GM21367 (cell line): ENCODE measurements around the gene PPP4R4.
"Not testable (repeated sequence)": the region's sequence is repeated elsewhere in the genome, so short reads cannot be mapped to it uniquely, and the experiment has no call there.

Experiments used
- ATAC-seq: cut with Tn5 transposase; IDR thresholded peaks from one replicate; pipeline ENCODE4 v1.9.1; 2021; ENCODE audit not compliant: unreplicated experiment

Gene PPP4R4

DNA sequence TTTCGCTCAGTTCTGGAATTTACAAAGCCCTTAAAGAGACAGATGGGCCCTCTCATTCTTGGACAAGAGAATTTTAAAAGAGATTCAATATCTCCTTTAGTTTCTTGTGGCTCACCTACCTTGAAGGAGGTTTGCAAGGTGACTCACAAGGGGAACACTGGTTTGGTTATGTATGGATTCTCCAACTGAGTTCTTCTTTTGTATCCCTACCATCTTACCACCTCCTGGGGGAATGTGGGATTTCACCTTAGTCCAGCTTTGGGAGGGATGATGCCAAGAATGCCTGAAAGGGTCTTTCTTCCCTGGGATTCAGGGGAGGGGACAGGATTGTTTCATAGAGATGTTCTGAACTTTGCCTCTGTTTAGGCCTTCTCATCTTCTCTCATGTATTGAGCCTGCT lies 3.7 kb downstream of the PPP4R4 start:
- no peak for ATAC-seq

DNA sequence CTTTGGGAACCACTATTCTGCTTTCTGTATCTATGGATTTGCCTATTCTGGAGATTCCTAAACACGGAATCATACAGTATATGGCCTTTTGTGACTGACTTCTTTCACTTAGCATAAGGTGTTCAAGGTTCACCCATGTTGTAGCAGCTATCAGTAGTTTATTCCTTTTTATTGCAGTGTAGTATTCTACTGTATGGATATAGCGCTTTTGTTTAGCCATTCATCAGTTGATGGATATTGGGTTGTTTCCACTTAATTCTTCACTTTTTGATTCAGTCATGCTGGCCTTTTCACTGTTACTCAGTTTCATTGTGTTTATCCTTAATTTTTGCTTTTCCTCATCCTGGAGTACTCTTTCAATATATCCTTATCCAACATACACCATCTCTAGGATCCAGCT lies 5.1 kb downstream of the PPP4R4 start:
- ATAC-seq: no peak

GRCh38 chr14:94180655-94181271 lies 6.6 kb downstream of the PPP4R4 start:
- ATAC-seq: peak; percentile 79

- ATAC-seq: no peak
Observed at GRCh38 chr14:94181835-94182234, 7.7 kb downstream of the PPP4R4 start.

GRCh38 chr14:94192536-94192935 lies 18.4 kb downstream of the PPP4R4 start:
- no peak for ATAC-seq

DNA sequence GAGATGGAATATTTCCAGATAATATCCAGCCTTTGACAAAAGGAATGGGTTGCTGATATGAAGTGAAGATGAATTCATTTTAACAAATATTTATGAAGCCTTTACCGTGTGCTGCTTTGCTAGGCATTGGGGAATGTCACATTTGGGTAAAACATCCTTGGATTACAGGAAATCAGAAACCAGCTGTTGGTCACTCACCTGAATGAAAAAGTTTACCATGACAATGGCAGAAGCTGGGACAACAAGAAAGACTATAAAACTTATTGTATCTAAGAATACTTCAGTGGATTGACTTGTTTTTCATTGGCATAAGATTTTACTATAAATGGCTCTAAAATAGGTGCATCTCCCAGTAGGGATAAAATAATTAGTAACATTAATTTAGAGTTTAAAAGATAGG lies 19.7 kb downstream of the PPP4R4 start:
- no peak for ATAC-seq

- no peak for ATAC-seq
Observed at GRCh38 chr14:94196057-94196456, 21.9 kb downstream of the PPP4R4 start.

DNA sequence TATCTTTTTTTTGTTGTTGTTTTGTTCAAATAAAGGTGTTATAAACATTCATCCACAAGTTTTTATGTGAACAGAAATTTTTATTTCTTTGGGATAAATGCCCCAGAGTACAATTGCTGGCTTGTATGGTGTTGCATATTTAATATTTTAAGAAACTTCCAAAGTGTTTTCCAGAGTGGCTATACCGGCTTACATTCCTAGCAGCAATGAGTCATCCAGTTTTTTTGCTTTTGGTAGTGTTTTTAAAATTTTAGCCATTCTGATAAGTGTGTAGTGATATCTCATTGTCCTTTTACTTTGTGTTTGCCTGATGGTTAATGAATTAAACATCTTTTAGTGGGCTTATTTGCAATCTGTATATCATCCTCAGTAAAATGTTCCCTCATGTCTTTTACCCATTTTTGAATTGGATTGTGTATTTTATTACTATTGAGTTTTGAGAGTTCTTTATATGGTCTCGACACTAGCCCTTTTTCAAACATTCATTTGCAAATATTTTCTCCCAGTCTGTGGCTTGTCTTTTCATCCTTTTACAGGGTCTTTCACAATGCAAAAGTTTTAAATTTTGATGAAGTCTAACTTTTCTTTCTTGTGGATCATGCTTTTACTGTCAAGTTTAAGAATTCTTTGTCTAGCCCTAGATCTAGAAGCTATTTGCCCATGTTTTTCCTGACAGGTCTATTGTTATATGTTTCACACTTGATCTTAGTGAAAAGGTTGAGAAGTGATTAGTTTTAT lies 29.5 kb downstream of the PPP4R4 start:
- no peak for ATAC-seq

DNA sequence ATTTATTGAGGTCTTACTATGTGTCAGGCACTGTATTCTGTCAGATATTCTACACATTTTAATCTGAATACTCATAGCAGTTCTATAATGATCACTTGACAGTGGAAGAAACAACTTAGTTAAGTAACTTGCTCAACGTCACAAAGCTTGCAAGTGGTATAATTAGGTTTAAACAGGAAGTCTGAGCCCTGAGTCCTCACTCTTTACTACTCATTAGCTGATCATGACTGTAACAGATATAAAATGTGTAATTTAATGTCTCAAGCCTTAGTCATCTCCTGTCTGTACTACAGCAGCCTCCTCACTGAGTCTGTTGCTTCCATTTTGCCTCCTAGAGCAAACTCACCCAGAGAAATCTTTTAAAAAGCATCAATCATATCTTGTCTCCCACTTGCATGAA lies 38.9 kb downstream of the PPP4R4 start:
- ATAC-seq: no peak

- ATAC-seq: no peak
Observed at GRCh38 chr14:94213741-94214140, 39.6 kb downstream of the PPP4R4 start.

DNA sequence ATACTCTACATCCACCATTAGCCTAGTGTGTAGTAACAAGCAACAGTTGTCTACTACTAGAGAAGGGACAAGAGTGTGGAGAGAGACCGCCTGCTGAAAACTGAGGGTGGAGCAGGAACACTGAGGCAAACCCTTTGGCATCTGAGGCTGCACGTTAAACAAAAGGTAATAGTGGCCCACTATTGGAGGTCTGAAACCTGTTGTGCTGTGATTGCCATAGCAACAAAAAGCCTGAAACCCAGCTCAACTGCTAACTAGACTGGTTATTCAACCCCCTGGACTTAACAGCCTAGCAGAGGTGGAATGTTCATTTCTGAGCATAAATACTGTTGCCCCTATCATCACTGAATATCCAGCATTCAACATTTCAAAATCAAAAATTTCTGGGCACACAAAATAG lies 43.0 kb downstream of the PPP4R4 start:
- no peak for ATAC-seq

DNA sequence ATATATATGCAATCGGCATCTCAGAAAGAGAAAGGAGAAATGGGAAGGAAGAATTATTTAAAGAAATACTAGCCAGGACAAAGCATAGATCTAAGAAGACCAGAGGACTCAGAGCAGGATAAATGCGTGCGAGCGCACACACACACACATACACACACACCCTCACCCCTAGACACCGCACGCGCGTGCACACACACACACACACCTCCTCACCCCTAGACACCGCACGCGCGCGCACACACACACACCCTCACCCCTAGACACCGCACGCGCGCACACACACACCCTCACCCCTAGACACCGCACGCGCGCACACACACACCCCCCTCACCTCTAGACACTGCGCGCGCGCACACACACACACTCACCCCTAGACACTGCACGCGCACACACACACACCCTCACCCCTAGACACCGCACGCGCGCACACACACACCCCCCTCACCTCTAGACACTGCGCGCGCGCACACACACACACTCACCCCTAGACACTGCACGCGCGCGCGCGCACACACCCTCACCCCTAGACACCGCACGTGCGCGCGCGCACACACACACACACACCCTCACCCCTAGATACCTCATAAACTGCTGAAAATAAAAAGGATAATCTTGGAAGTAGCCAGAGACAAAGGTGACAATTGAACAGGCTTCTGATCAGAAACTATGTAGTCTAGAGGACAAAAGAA lies 44.2 kb downstream of the PPP4R4 start:
- not testable (repeated sequence) for ATAC-seq

DNA sequence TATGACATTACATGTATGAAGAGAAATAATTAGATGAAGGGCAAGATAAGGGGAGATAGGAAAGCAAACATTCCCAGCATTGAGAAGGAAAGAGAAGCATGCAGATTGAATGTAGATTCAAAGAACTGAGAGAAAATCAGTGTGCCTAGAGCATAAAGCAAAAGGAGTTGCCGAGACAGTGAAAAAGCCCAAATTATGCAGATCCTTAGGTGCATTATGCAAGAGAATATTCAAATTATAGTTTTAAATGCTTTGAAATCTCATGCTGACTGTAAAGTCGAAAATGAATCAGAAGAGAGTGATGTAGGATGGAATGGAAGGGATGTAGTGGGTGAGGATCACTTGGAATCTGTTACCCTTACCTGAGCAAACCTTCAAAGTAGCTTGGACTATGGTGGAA lies 49.9 kb downstream of the PPP4R4 start:
- ATAC-seq: no peak

GRCh38 chr14:94225460-94226378 lies 51.6 kb downstream of the PPP4R4 start:
- no peak for ATAC-seq

DNA sequence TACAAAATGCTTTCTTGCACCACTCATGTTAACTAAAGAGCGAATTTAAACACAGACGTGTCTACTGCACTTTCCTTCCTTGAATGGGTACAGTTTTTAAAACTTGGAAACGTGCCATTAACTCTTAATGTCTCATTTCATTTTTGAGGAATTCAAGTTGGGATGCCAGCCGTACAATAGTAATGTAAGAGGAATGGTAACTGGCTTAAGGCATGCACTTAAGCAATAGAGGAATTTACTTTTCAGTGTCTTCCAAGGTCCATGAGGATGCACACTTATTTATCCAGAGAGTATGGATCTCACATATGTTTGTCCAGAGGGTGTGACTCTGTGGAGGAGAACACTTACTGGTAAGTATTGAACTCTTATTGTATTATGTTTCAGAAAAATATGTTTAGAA lies 52.9 kb downstream of the PPP4R4 start:
- no peak for ATAC-seq

GRCh38 chr14:94237046-94237445 lies 62.9 kb downstream of the PPP4R4 start:
- no peak for ATAC-seq

GRCh38 chr14:94237983-94238382 lies 63.9 kb downstream of the PPP4R4 start:
- no peak for ATAC-seq

- ATAC-seq: no peak
Observed at GRCh38 chr14:94239406-94239805, 65.3 kb downstream of the PPP4R4 start.

DNA sequence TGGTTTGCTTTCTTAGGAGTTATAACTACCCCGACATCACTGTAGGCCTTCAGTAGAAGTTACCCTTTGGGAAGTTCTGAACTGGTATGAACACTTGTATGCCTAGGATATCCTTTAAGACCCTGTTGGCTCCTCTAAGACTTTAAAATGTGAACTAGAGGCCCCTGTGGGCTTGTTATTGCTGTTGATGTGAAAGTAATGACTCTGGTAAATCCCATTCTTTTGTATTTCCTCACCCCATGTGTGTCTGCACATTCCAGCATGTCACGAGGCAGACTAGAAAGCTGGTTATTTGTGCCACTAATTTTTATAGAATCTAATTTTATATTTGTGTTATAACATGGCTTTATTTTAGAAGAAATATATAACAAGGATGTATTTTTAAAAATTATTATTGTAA lies 70.1 kb downstream of the PPP4R4 start:
- no peak for ATAC-seq

GRCh38 chr14:94264195-94264594 lies 90.1 kb downstream of the PPP4R4 start:
- not testable (repeated sequence) for ATAC-seq

GRCh38 chr14:94267352-94267751 lies 93.2 kb downstream of the PPP4R4 start:
- ATAC-seq: no peak
